ENCODE measurements around the gene KCMF1. TPM values are rescaled to one million over a fixed set of nuclear protein-coding genes. Genes with fewer than 3 reads are reported as not detected.

Gene KCMF1
- total RNA-seq, 1 donor from 2014 or later, result 105 TPM

DNA sequence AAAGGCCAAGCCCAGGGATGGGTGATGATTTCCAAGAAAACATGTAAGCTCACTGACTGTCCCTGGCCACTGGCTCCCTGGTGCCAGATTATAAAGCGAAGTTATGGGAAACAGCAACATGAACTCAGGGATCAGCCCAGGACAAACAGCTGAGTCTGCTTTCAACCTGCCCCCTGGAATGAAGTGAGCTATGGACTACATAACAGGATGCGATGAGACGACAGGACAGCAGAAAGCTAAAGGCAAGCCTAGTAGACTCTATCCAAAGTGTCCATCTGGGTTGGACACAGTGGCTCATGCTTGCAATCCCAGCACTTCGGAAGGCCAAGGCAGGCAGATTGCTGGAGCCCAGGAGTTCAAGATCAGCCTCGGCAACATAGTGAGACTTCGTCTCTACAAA, 16.6 kb upstream of the KCMF1 start:
- Histone ChIP-seq H3K79me2 (ENCODE audit: insufficient read depth, low read length) (no peaks in the 10 kb centered on the region), H3K27me3 (ENCODE audit: insufficient read depth, low read length) (no peaks in the 10 kb centered on the region), H3K4me1 (ENCODE audit: insufficient read depth, low read length) (peaks cover 18% of the 10 kb centered on the region), H4K20me1 (ENCODE audit: insufficient read depth, low read length) (no peaks in the 10 kb centered on the region), H3K9ac (ENCODE audit: low read length) (no peak overlapping the region), H3K4me3 (ENCODE audit: insufficient read depth, low read depth, low read length) (no peak overlapping the region), H3K4me2 (ENCODE audit: low read length) (no peak overlapping the region), H3K27ac (ENCODE audit: low read depth, low read length) (no peak overlapping the region), H3K9me3 (ENCODE audit: insufficient read depth, low read depth, low read length) (no peaks in the 10 kb centered on the region), H3K36me3 (ENCODE audit: insufficient read depth, low read length) (no peaks in the 10 kb centered on the region), H2AFZ (ENCODE audit: low read depth, low read length) (no peak overlapping the region)
- no peak for TF ChIP-seq EZH2 (IDR thresholded peaks at IDR 0.05; ENCODE audit: insufficient read depth, low read length)
- TF ChIP-seq, protein P1, sequence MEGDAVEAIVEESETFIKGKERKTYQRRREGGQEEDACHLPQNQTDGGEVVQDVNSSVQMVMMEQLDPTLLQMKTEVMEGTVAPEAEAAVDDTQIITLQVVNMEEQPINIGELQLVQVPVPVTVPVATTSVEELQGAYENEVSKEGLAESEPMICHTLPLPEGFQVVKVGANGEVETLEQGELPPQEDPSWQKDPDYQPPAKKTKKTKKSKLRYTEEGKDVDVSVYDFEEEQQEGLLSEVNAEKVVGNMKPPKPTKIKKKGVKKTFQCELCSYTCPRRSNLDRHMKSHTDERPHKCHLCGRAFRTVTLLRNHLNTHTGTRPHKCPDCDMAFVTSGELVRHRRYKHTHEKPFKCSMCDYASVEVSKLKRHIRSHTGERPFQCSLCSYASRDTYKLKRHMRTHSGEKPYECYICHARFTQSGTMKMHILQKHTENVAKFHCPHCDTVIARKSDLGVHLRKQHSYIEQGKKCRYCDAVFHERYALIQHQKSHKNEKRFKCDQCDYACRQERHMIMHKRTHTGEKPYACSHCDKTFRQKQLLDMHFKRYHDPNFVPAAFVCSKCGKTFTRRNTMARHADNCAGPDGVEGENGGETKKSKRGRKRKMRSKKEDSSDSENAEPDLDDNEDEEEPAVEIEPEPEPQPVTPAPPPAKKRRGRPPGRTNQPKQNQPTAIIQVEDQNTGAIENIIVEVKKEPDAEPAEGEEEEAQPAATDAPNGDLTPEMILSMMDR (IDR thresholded peaks at IDR 0.05; ENCODE audit: insufficient read depth, low read depth, low read length), result no peak
- Mint-ChIP-seq H3K4me3 (ENCODE audit: unreplicated experiment) (no peak overlapping the region), H3K4me1 (ENCODE audit: low read depth, unreplicated experiment) (peaks cover 18% of the 10 kb centered on the region), H3K36me3 (ENCODE audit: low read depth, unreplicated experiment) (no peaks in the 10 kb centered on the region), H3K27me3 (ENCODE audit: low read depth, unreplicated experiment) (no peaks in the 10 kb centered on the region), H3K9me3 (ENCODE audit: unreplicated experiment) (no peaks in the 10 kb centered on the region), H3K27ac (ENCODE audit: unreplicated experiment) (no peak overlapping the region)
- DNase-seq (ENCODE audit: low read depth) (no peak), FAIRE-seq (no peak)

DNA sequence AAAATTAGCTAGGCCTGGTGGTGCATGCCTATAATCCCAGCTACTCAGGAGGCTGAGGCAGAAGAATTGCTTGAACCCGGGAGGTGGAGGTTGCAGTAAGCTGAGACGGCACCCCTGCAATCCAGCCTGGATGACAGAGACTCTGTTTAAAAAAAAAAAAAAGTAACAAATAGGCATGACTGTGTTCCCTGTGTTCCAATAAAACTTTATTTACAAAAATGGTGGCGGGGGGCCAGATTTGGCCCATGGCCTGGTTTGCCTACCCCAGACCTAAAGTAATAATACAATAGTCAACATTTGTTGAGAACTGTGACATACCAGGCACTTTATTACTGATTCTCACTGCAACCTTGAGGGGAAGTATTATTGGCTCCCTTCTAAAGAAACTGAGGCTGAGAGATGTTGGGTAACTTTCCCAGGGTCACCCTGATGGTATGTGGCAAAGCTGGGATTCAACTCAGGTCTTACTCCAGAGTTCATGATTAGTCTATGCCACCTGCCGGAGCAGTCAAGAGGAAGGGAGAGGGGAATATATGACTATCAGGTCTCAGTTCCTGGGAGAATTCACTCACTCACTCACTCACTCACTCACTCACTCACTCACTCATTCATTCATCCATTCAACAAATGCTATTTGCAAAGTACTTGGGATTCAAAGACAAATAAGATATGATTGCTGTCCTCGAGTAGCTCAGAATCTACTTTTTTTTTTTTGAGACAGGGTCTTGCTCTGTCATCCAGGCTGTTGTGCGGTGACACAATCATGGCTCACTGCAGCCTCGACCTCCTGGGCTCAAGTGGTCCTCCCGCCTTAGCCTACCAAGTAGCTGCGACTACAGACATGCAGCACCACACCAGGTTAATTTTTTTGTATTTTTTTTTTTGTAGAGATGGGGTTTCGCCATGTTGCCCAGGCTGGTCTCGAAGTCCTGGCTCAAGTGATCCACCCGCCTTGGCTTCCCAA, 14.3 kb upstream of the KCMF1 start:
- H3K9me3 ChIP-seq (ENCODE audit: insufficient read depth, low read depth, low read length), result no peaks in the 10 kb centered on the region
- no peaks in the 10 kb centered on the region for H3K36me3 ChIP-seq (ENCODE audit: insufficient read depth, low read length)
- no peak overlapping the region for H3K4me2 ChIP-seq (ENCODE audit: low read length)
- Mint-ChIP-seq H3K4me1 (ENCODE audit: low read depth, unreplicated experiment) (peaks cover 26% of the 10 kb centered on the region), H3K4me3 (ENCODE audit: unreplicated experiment) (no peak overlapping the region), H3K36me3 (ENCODE audit: low read depth, unreplicated experiment) (no peaks in the 10 kb centered on the region), H3K27ac (ENCODE audit: unreplicated experiment) (peak overlapping the region; percentile 80), H3K27me3 (ENCODE audit: low read depth, unreplicated experiment) (no peaks in the 10 kb centered on the region), H3K9me3 (ENCODE audit: unreplicated experiment) (no peaks in the 10 kb centered on the region)
- H3K4me1 ChIP-seq (ENCODE audit: insufficient read depth, low read length), result peaks cover 28% of the 10 kb centered on the region
- no peak overlapping the region for H3K4me3 ChIP-seq (ENCODE audit: insufficient read depth, low read depth, low read length)
- H3K79me2 ChIP-seq (ENCODE audit: insufficient read depth, low read length), result no peaks in the 10 kb centered on the region
- H3K9ac ChIP-seq (ENCODE audit: low read length), result no peak overlapping the region
- no peak for TF ChIP-seq EZH2 (IDR thresholded peaks at IDR 0.05; ENCODE audit: insufficient read depth, low read length)
- TF ChIP-seq, protein P1 (IDR thresholded peaks at IDR 0.05; ENCODE audit: insufficient read depth, low read depth, low read length), result no peak
- H3K27ac ChIP-seq (ENCODE audit: low read depth, low read length), result no peak overlapping the region
- no peak overlapping the region for H2AFZ ChIP-seq (ENCODE audit: low read depth, low read length)
- no peaks in the 10 kb centered on the region for H4K20me1 ChIP-seq (ENCODE audit: insufficient read depth, low read length)
- FAIRE-seq, result no peak
- DNase-seq (ENCODE audit: low read depth), result no peak
- no peaks in the 10 kb centered on the region for H3K27me3 ChIP-seq (ENCODE audit: insufficient read depth, low read length)

DNA sequence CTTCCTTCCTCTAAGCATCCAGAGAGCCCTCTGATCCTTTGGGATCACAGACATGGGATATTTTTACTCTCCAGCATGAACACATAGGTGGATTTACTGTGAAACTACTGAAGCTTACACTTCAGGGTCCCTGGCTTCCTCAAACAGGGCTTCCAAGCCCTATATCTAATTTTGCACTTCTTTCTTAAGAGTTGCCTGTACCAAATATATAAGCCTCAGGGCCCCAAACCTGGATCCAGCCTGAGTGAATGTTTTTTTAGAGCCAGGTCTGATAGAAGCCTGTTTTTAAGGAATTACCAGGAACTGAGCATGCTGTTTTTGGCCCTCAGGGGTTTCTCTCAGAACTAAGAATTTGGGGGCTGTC, 13.2 kb upstream of the KCMF1 start:
- Histone ChIP-seq H4K20me1 (ENCODE audit: insufficient read depth, low read length) (peaks cover under 1% of the 10 kb centered on the region), H3K4me2 (ENCODE audit: low read length) (peak overlapping the region; percentile 66), H2AFZ (ENCODE audit: low read depth, low read length) (no peak overlapping the region), H3K79me2 (ENCODE audit: insufficient read depth, low read length) (peaks cover 1% of the 10 kb centered on the region), H3K27me3 (ENCODE audit: insufficient read depth, low read length) (no peaks in the 10 kb centered on the region), H3K27ac (ENCODE audit: low read depth, low read length) (peak overlapping the region; percentile 91), H3K9ac (ENCODE audit: low read length) (peak overlapping the region; percentile 61), H3K36me3 (ENCODE audit: insufficient read depth, low read length) (no peaks in the 10 kb centered on the region), H3K9me3 (ENCODE audit: insufficient read depth, low read depth, low read length) (no peaks in the 10 kb centered on the region), H3K4me1 (ENCODE audit: insufficient read depth, low read length) (peaks cover 28% of the 10 kb centered on the region), H3K4me3 (ENCODE audit: insufficient read depth, low read depth, low read length) (no peak overlapping the region)
- Mint-ChIP-seq H3K9me3 (ENCODE audit: unreplicated experiment) (no peaks in the 10 kb centered on the region), H3K4me1 (ENCODE audit: low read depth, unreplicated experiment) (peaks cover 26% of the 10 kb centered on the region), H3K4me3 (ENCODE audit: unreplicated experiment) (no peak overlapping the region), H3K36me3 (ENCODE audit: low read depth, unreplicated experiment) (no peaks in the 10 kb centered on the region), H3K27ac (ENCODE audit: unreplicated experiment) (peak overlapping the region; percentile 98), H3K27me3 (ENCODE audit: low read depth, unreplicated experiment) (no peaks in the 10 kb centered on the region)
- TF ChIP-seq EZH2 (IDR thresholded peaks at IDR 0.05; ENCODE audit: insufficient read depth, low read length), result no peak
- TF ChIP-seq, protein P1 (IDR thresholded peaks at IDR 0.05; ENCODE audit: insufficient read depth, low read depth, low read length), result no peak
- FAIRE-seq, result no peak
- DNase-seq (ENCODE audit: low read depth), result no peak
